GM19438 (cell line): ENCODE data around the gene YEATS2.

Experiments
- ATAC-seq: cut with Tn5 transposase; IDR thresholded peaks from one replicate; pipeline ENCODE4 v1.9.1; 2021; ENCODE audit warnings: low read depth; ENCODE audit not compliant: unreplicated experiment

The YEATS2 gene

GRCh38 chr3:183809270-183809669 lies 111.7 kb downstream of the YEATS2 start:
- no peak for ATAC-seq

GRCh38 chr3:183810643-183811594 lies 113.3 kb downstream of the YEATS2 start:
- ATAC-seq = no peak

- ATAC-seq = no peak
Observed at GRCh38 chr3:183811638-183812037, 114.0 kb downstream of the YEATS2 start.

- ATAC-seq = no peak
Observed at GRCh38 chr3:183812761-183813445, 115.3 kb downstream of the YEATS2 start.

GRCh38 chr3:183814240-183814639 lies 116.6 kb downstream of the YEATS2 start:
- ATAC-seq = no peak

- ATAC-seq = peak; percentile 63
Observed at GRCh38 chr3:183815563-183815940, 118.0 kb downstream of the YEATS2 start.

GRCh38 chr3:183815951-183816475 lies 118.4 kb downstream of the YEATS2 start:
- peak; percentile 31 for ATAC-seq

GRCh38 chr3:183816681-183817510 lies 119.3 kb downstream of the YEATS2 start:
- ATAC-seq = no peak

- ATAC-seq = no peak
Observed at GRCh38 chr3:183817639-183818038, 120.0 kb downstream of the YEATS2 start.

GRCh38 chr3:183818041-183818620 lies 120.5 kb downstream of the YEATS2 start:
- no peak for ATAC-seq

- ATAC-seq = no peak
Observed at GRCh38 chr3:183818706-183819624, 121.4 kb downstream of the YEATS2 start.

GRCh38 chr3:183819831-183820230 lies 122.2 kb downstream of the YEATS2 start:
- no peak for ATAC-seq

GRCh38 chr3:183822631-183823030 lies 125.0 kb downstream of the YEATS2 start:
- ATAC-seq = no peak

- ATAC-seq = no peak
Observed at GRCh38 chr3:183823963-183824362, 126.4 kb downstream of the YEATS2 start.

- ATAC-seq = peak; percentile 35
Observed at GRCh38 chr3:183824761-183825455, 127.3 kb downstream of the YEATS2 start.

- peak; percentile 51 for ATAC-seq
Observed at GRCh38 chr3:183825456-183826161, 128.0 kb downstream of the YEATS2 start, which contains the start of gene MAP6D1. Gene MAP6D1, minus strand, starts transcription at chr3:183825577. Its CDS starts 30 bp downstream, at chr3:183825547.

GRCh38 chr3:183826448-183827250 lies 129.1 kb downstream of the YEATS2 start:
- ATAC-seq = no peak
